Panc1 (cell line): Measurements from ENCODE around the gene PIP4K2A. TPM values are rescaled to one million over a fixed set of nuclear protein-coding genes. Genes with fewer than 3 reads are reported as not detected.

Experiments used
- ATAC-seq: fragments of 200-7000 bp; cut with Tn5 transposase; 2 replicates; pipeline ENCODE4 v1.9.1; 2020; ENCODE audit warnings: mild to moderate bottlenecking, moderate library complexity
- BruUV-seq: library from RNA; stranded (reverse); fragments of 400-500 nt; replicated peaks from 2 replicates; lab custom pipeline; 2021; lab: Mats Ljungman, UMichigan
- CTCF ChIA-PET: fragments of 300-600 bp; sonication (Branson Sonifier 250); formaldehyde crosslinking; loops from one replicate; lab custom pipeline; 2022; ENCODE audit warnings: antibody characterized with exemption; lab: Charles Lee
- POLR2A ChIA-PET: fragments of 300-600 bp; sonication (Branson Sonifier 250); formaldehyde crosslinking; loops from one replicate; lab custom pipeline; 2022; ENCODE audit warnings: antibody characterized with exemption; lab: Charles Lee
- DNase-seq: peaks from one replicate; pipeline ENCODE4 v3.0.0-alpha.2; 2010; ENCODE audit warnings: low read depth, low spot score
- H3K27ac ChIP-seq: 2 replicates; pipeline ENCODE4 v1.5.1; 2011; ENCODE audit warnings: mild to moderate bottlenecking, low read length, inconsistent platforms
- H3K27me3 ChIP-seq: fragments of 200-500 bp; sonication (Bioruptor generic); 2 replicates; pipeline ENCODE4 v1.6.0; 2014; ENCODE audit warnings: low read length, inconsistent platforms; ENCODE audit not compliant: control insufficient read depth, insufficient read depth
- H3K36me3 ChIP-seq: fragments of 200-500 bp; sonication (Bioruptor generic); 2 replicates; pipeline ENCODE4 v1.5.1; 2014; ENCODE audit warnings: inconsistent platforms, mild to moderate bottlenecking, low read length, moderate library complexity; ENCODE audit not compliant: control insufficient read depth, insufficient read depth
- H3K4me1 ChIP-seq: 2 replicates; pipeline ENCODE4 v1.5.1; 2011; ENCODE audit warnings: inconsistent platforms, mild to moderate bottlenecking, low read length, moderate library complexity; ENCODE audit not compliant: control insufficient read depth, insufficient read depth
- H3K4me3 ChIP-seq, 2 experiments: 2 replicates each; pipeline ENCODE4 v1.5.1; 2011 to 2012; ENCODE audit warnings: low read depth in 2 of 2, low read length in 2 of 2, mild to moderate bottlenecking in 2 of 2, inconsistent platforms in 1 of 2, moderate library complexity in 1 of 2
- H3K9me3 ChIP-seq: fragments of 200-500 bp; sonication (Bioruptor generic); 2 replicates; pipeline ENCODE4 v1.5.1; 2014; ENCODE audit warnings: low read depth, mild to moderate bottlenecking, inconsistent platforms, low read length, moderate library complexity; ENCODE audit not compliant: control insufficient read depth, insufficient read depth
- CTCF ChIP-seq: fragments of 450-650 bp; IDR thresholded peaks from 2 replicates; pipeline ENCODE4 v1.5.1; 2017; ENCODE audit warnings: mild to moderate bottlenecking
- POLR2AphosphoS5 ChIP-seq: IDR thresholded peaks from 2 replicates; pipeline ENCODE4 v1.6.1; 2012; ENCODE audit warnings: mild to moderate bottlenecking, low read depth, low read length, moderate library complexity
- REST ChIP-seq, 2 experiments: IDR thresholded peaks; 2 replicates each; pipeline ENCODE4 v1.6.1; 2011 to 2012; ENCODE audit warnings: low read depth in 2 of 2, control low read depth in 1 of 2, low read length in 1 of 2, mild to moderate bottlenecking in 1 of 2, moderate library complexity in 1 of 2; ENCODE audit not compliant: insufficient read depth in 1 of 2
- SIN3A ChIP-seq: IDR thresholded peaks from 2 replicates; pipeline ENCODE4 v1.6.1; 2012; ENCODE audit warnings: low read depth, mild to moderate bottlenecking, low read length, moderate library complexity, borderline replicate concordance; ENCODE audit not compliant: insufficient read depth
- TCF7L2 ChIP-seq: IDR thresholded peaks from 2 replicates; pipeline ENCODE4 v1.6.1; 2011; ENCODE audit warnings: mild to moderate bottlenecking, low read depth, low read length, inconsistent platforms
- in situ Hi-C: cut with HindIII; loops from 2 replicates; pipeline ENCODE4 v1.10.0; 2016; ENCODE audit warnings: low sequenced_read_pairs, low pct_unique_long_range_greater_than_20kb
- intact Hi-C: fragments of 100-400 bp; cut with micrococcal nuclease; formaldehyde crosslinking; loops from one replicate; pipeline ENCODE4 v1.10.0; 2022; ENCODE audit not compliant: unreplicated experiment
- total RNA-seq: library from RNA; stranded (reverse); gene quantifications from one replicate; pipeline ENCODE4 v1.2.1, GENCODE V29; 2021; ENCODE audit not compliant: unreplicated experiment

The PIP4K2A gene
- total RNA-seq, 1 experiment from 2014 or later, result 25.2 TPM

DNA sequence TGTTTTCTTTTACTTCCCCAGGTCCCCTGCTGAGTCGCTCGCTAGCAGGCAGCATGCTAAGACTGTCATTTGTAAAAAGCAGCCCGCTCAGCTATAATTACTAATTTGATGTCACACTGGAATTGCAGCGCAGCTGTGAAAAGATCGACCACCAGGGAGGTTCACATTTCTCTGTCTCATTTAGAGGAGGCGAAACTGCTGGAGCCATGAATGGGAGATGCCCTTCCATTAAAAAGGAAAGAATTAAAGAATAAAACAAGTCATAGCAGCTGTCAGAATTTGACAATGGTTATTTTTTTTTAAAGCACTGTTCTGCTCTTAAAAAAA, 153.5 kb downstream of the PIP4K2A start:
- CTCF ChIA-PET, result no interaction called here
- in situ Hi-C loops, result no loop called here
- TF ChIP-seq CTCF (no peak), TCF7L2 (no peak), REST (IDR thresholded peaks at IDR 0.05; ENCODE audit: insufficient read depth in 1 of 2, low read depth in 2 of 2, low read length in 1 of 2) (no peak), SIN3A (no peak), POLR2AphosphoS5 (no peak)
- DNase-seq (no peak), ATAC-seq (no peak)
- Histone ChIP-seq H3K27me3 (no peaks in the 10 kb centered on the region), H3K36me3 (no peaks in the 10 kb centered on the region), H3K4me3 (no peak overlapping the region), H3K4me1 (no peaks in the 10 kb centered on the region), H3K9me3 (no peaks in the 10 kb centered on the region), H3K27ac (no peak overlapping the region)
- intact Hi-C loops, result no loop called here
- POLR2A ChIA-PET, result no interaction called here
- no TSS peak for BruUV-seq

DNA sequence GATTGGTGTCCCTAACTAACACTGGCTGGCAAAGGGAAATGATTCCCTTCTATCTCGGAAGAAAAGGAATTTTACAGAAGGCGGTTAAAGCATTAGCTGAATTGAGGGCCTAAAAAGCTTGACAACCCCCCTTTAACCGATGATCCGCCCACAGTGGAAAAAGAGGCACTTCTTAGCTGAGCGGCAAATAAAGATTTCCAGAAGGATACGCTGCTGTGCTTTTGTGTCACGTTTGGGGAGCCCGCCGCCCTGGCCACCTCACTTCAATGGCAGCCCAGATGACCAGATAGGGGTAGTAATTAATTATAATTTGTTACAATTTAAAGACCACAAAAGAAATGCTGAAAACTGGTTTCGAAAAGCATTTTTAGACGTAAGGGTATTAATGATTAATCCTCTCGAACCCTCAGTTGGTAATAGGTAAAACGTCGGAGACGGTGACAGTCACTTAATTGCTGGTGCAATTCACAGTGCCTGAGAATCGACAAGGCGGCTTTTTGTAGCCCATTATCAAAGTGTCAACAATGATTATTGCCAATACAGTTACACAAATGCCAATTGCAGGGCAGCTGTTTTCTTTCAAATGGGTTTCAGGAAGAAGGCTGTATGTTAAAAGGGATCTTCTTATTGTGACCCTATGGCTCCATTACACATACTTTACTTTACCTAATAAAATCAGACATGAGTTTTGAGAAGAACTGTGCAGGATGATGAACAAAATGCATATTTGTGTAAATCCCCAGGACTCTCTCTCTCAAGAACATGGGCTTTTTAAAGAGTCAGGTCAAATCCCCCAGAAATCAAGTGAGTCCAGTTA, 154.1 kb downstream of the PIP4K2A start:
- H3K9me3 ChIP-seq, result no peaks in the 10 kb centered on the region
- H3K4me1 ChIP-seq, result no peaks in the 10 kb centered on the region
- H3K4me3 ChIP-seq, result no peak overlapping the region
- DNase-seq (no peak), ATAC-seq (no peak)
- H3K36me3 ChIP-seq, result no peaks in the 10 kb centered on the region
- H3K27ac ChIP-seq, result no peak overlapping the region
- in situ Hi-C loops (no loop called here), intact Hi-C loops (no loop called here)
- no peak for TF ChIP-seq TCF7L2
- TF ChIP-seq REST (IDR thresholded peaks at IDR 0.05; ENCODE audit: insufficient read depth in 1 of 2, low read depth in 2 of 2, low read length in 1 of 2), result no peak
- no peak for TF ChIP-seq POLR2AphosphoS5
- no peak for TF ChIP-seq CTCF
- TF ChIP-seq SIN3A, result no peak
- ChIA-PET POLR2A (no interaction called here), CTCF (no interaction called here)
- H3K27me3 ChIP-seq, result no peaks in the 10 kb centered on the region
- BruUV-seq, result no TSS peak
